Esophagus squamous epithelium (tissue), 4 donors: ENCODE measurements around the gene DSC1.

ENCODE experiments used
- CTCF ChIP-seq, 6 experiments: fragments of 450-650 bp in 4 of 6; fragments of 200-600 bp in 2 of 6; sonication (generic) in 2 of 6; IDR thresholded peaks; one replicate each; pipeline ENCODE4 v1.5.1; 2016 to 2019; ENCODE audit warnings: antibody characterized with exemption in 6 of 6, mild to moderate bottlenecking in 4 of 6, moderate library complexity in 4 of 6
- POLR2A ChIP-seq, 4 donors: fragments of 450-650 bp; IDR thresholded peaks; one replicate each; pipeline ENCODE4 v1.6.1; 2017; ENCODE audit warnings: antibody characterized with exemption in 4 of 4, mild to moderate bottlenecking in 4 of 4, moderate library complexity in 3 of 4

DNA sequence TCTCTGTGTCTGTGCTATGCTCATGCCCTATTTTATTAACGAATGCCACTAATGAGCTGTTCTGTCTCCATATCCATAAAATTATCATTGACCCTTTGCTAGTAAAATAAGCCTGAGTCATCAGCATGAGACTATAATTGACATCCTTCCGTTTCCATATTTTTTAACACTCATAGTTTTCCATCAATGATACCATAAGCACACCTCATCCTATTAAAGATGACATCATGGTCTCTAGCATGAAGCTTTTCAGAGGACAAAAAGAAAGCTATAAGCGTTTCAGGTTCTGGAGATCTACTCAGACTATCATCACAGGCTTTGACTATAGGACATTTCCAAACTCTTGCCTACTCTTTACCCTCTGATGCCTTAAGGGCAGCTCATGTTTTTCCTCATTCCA lies 59.2 kb downstream of the DSC1 start:
- TF ChIP-seq POLR2A (IDR thresholded peaks at IDR 0.05) (no peak), CTCF (IDR thresholded peaks at IDR 0.05) (no peak)
